Measurements from ENCODE around the gene ABCD3.

DNA sequence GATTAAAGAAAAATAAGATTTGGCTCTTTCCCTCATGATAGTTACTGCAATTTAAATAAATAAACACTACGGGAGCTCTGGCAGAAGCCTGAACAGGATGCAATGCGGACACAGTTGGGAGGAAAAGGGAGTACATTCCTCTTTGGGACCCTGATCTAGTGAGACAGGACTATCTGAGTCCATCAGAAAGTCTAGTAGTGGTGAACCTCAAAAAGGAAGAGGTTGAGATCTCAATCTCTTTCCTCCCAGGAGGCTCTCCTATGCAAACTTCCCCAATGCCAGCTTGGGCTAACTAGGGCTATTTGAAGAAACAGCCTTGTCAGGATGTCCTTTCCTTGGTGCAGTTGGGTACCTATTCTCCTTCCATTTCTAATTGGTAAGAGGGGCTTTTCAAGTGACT is 4.9 kb upstream of the ABCD3 start:
- TF ChIP-seq EP300 (conservative IDR thresholded peaks at IDR 0.05; ENCODE audit: poor library complexity, severe bottlenecking) (no peak), EZH2 (IDR thresholded peaks at IDR 0.05; ENCODE audit: borderline replicate concordance, insufficient read depth, low read length, poor library complexity, severe bottlenecking) (no peak), POLR2AphosphoS5 (IDR thresholded peaks at IDR 0.05) (no peak), RAD21 (conservative IDR thresholded peaks at IDR 0.05) (no peak), TAF1 (IDR thresholded peaks at IDR 0.05; ENCODE audit: low read depth) (no peak)
- TF ChIP-seq, protein P1, sequence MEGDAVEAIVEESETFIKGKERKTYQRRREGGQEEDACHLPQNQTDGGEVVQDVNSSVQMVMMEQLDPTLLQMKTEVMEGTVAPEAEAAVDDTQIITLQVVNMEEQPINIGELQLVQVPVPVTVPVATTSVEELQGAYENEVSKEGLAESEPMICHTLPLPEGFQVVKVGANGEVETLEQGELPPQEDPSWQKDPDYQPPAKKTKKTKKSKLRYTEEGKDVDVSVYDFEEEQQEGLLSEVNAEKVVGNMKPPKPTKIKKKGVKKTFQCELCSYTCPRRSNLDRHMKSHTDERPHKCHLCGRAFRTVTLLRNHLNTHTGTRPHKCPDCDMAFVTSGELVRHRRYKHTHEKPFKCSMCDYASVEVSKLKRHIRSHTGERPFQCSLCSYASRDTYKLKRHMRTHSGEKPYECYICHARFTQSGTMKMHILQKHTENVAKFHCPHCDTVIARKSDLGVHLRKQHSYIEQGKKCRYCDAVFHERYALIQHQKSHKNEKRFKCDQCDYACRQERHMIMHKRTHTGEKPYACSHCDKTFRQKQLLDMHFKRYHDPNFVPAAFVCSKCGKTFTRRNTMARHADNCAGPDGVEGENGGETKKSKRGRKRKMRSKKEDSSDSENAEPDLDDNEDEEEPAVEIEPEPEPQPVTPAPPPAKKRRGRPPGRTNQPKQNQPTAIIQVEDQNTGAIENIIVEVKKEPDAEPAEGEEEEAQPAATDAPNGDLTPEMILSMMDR (IDR thresholded peaks at IDR 0.05; ENCODE audit: poor library complexity, severe bottlenecking) = no peak
- TF ChIP-seq, protein P2, sequence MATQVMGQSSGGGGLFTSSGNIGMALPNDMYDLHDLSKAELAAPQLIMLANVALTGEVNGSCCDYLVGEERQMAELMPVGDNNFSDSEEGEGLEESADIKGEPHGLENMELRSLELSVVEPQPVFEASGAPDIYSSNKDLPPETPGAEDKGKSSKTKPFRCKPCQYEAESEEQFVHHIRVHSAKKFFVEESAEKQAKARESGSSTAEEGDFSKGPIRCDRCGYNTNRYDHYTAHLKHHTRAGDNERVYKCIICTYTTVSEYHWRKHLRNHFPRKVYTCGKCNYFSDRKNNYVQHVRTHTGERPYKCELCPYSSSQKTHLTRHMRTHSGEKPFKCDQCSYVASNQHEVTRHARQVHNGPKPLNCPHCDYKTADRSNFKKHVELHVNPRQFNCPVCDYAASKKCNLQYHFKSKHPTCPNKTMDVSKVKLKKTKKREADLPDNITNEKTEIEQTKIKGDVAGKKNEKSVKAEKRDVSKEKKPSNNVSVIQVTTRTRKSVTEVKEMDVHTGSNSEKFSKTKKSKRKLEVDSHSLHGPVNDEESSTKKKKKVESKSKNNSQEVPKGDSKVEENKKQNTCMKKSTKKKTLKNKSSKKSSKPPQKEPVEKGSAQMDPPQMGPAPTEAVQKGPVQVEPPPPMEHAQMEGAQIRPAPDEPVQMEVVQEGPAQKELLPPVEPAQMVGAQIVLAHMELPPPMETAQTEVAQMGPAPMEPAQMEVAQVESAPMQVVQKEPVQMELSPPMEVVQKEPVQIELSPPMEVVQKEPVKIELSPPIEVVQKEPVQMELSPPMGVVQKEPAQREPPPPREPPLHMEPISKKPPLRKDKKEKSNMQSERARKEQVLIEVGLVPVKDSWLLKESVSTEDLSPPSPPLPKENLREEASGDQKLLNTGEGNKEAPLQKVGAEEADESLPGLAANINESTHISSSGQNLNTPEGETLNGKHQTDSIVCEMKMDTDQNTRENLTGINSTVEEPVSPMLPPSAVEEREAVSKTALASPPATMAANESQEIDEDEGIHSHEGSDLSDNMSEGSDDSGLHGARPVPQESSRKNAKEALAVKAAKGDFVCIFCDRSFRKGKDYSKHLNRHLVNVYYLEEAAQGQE (IDR thresholded peaks at IDR 0.05; ENCODE audit: borderline replicate concordance) = no peak
